T47D (cell line): ENCODE data around the gene DLGAP4.

Experiments used
- DNase-seq, 2 experiments: peaks; one replicate each; pipeline versions ENCODE4 v3.0.0 to v3.0.0-alpha.2; 2011 to 2012; ENCODE audit warnings: low read depth in 1 of 2, low spot score in 1 of 2
- JUND ChIP-seq: IDR thresholded peaks from 2 replicates; pipeline ENCODE4 v1.6.1; 2012; ENCODE audit warnings: low read depth
- in situ Hi-C: cut with HindIII; loops from 2 replicates; pipeline ENCODE4 v1.10.0; 2016; ENCODE audit warnings: low sequenced_read_pairs, low pct_unique_long_range_greater_than_20kb

DLGAP4 gene, protein sequence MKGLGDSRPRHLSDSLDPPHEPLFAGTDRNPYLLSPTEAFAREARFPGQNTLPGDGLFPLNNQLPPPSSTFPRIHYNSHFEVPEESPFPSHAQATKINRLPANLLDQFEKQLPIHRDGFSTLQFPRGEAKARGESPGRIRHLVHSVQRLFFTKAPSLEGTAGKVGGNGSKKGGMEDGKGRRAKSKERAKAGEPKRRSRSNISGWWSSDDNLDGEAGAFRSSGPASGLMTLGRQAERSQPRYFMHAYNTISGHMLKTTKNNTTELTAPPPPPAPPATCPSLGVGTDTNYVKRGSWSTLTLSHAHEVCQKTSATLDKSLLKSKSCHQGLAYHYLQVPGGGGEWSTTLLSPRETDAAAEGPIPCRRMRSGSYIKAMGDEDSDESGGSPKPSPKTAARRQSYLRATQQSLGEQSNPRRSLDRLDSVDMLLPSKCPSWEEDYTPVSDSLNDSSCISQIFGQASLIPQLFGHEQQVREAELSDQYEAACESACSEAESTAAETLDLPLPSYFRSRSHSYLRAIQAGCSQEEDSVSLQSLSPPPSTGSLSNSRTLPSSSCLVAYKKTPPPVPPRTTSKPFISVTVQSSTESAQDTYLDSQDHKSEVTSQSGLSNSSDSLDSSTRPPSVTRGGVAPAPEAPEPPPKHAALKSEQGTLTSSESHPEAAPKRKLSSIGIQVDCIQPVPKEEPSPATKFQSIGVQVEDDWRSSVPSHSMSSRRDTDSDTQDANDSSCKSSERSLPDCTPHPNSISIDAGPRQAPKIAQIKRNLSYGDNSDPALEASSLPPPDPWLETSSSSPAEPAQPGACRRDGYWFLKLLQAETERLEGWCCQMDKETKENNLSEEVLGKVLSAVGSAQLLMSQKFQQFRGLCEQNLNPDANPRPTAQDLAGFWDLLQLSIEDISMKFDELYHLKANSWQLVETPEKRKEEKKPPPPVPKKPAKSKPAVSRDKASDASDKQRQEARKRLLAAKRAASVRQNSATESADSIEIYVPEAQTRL

DNA sequence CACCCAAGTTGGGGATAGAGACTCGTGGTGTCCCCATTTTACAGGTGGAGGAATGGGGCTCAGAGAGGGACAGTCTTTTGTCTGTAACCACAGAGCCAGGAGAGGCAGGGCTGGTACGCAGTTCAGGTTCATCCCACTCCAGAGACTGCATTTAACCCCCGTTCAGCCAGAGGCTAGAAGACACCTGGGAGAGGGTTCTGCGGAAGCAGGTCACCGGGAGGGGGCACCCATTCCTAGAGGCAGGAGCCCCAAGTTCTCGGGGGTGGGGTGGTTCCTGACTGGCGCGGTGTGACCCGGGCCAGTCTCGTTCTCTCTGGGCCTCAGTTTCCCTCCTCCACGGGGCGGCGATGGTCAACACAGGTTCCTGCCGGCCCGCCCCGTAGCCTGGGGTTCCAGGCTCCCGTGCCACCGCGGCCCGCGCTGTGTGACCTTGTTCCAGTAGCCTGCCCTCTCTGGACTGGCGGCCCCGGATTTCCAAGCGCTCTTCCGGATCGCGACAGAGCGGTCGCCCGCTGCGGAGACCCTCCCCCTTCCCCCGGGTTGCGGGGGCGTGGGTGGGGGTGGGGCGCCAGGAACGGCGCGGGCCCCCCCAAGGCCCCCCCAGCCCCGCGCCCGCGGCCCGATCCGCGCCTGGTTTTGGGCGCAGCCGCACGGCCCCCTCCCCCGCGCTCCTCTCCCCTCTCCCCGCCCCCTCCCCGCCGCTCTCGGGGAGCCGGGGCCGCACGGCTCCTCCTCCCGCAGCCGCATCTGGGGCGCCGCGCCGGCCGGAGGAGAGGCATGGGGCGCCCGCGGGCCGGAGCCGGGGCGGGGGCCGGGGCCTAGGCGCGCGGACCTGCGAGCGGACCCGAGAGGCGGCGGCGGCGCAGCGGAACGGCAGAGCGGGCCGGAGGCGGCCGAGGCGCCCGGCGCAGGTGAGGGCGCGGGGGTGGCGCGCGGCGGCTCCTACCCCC, at the start of gene DLGAP4:
Gene DLGAP4, plus strand, starts transcription at position 738 of the 950 bp plus-strand sequence. CDS start 125,379 bp downstream, outside the sequence.
- TF ChIP-seq JUND = no peak
- DNase-seq = no peak
- in situ Hi-C loops = no loop called here

DNA sequence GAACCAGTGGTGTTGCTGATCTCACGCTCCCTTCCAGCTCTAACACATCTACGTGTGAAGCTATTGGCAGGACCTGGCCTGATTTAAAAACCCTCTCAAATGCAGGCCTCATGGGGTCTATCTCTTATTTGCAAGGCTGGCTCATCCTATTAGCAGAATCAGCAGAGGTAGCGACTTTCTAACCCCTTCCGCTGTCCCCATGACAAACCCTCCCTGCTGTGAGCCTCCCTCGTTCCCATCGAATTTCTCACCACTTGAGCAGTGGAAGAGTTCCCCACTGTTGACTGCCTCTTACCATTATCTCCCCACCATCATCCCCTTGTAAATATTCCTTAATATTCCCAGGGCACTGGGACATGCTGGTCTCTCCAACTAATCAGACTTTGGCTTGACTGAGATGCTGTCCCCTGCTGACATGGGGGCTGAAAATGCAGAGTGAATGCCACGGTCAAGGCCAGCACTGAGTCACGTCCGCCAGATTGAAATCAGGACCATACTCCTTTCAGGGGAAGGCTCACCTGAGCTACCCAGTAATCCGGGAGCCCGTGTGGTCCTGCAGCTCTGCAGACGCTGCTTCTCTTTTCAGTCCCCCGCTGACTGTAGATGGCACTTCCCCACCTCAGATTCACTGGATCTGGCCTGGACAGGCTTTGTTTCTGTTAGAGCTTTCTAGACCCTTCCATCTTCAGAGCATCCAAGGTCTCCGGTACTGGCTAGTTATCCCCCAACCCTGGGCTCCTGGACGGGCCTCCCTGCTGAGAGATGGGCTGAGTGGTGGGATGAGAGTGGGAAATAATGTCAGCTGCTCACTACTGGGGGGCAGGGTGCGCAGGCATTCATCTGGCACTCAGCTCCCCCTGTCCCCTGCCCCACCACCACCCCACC, 46.7 kb upstream of the DLGAP4 start:
- in situ Hi-C loops = no loop called here
- no peak for TF ChIP-seq JUND
- DNase-seq = no peak

DNA sequence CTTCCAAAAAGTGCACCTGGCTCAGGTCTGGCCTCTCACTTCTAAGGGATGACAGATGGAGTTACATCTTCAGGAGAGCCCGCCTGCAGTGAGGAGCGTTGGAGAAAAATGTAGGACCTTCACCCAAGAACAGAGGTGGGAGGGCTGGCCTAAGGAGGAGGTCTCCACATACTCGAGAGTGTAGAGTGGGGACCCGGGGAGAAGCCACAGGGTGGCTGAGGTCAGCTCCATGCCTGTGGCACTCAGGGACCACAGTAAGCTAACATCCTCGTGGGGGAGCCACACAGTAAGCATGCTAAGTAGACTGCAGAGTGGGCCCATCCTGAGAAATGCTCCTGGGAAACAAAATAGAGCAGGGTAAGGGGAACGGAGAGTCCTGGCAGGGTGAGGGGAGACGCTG, 45.8 kb upstream of the DLGAP4 start:
- no peak for DNase-seq
- in situ Hi-C loops = no loop called here
- TF ChIP-seq JUND = no peak

DNA sequence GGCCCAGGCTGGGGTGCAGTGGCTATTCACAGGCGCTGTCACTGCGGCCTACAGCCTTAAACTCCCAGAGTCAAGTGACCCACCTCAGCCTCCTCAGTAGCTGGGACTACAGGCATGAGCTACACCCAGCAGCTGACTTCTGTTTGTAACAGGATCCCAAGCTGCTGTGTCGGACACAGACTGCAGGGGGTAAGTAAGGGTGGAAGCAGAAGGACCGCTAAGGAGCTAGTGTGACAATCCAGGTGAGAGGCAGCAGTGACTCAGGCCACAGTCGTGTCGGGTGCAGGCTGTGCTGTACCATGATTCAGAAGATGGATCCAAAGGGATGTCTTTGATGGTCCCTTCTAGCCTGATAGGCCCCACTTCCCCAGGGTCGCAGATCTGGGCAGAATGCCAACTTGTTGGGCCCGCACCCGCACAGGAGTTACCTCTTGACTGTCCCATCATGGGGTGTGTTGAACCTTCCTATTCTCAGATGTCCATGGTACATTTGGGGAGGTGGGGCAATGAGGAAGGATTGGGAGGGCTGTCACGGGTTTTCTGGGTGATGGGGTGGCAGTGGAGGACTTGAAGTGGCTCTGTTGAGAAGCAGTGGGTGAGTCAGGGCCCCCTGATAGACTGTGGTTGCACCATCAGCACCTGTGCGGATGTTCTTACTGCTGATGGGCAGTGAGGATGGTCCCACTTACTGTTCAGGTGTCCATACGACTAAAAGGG, 44.6 kb upstream of the DLGAP4 start:
- no peak for TF ChIP-seq JUND
- in situ Hi-C loops = no loop called here

DNA sequence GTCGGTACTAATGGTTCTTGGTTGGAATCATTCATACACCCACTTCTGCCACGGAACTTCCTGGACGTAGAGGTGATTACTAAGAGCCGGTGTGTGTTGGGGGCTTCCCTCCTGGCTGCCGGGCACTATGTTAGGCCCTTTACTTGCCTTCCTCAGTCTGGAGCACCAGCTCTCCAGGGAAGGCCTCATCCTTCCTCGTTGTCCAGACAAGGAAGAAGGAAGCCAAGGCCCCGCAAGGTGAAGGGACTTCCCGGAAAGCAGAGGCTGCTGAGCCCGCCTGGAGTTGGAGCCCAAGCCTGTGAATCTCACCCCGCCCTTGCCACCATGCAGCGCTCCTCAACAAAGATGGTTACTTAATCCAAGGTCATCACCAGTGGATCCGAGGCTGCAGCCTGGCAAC, 43.7 kb upstream of the DLGAP4 start:
- no peak for TF ChIP-seq JUND
- in situ Hi-C loops = no loop called here
- DNase-seq = no peak

More for the DNA sequence above, 44.6 kb upstream of the DLGAP4 start:
- no peak for DNase-seq

DNA sequence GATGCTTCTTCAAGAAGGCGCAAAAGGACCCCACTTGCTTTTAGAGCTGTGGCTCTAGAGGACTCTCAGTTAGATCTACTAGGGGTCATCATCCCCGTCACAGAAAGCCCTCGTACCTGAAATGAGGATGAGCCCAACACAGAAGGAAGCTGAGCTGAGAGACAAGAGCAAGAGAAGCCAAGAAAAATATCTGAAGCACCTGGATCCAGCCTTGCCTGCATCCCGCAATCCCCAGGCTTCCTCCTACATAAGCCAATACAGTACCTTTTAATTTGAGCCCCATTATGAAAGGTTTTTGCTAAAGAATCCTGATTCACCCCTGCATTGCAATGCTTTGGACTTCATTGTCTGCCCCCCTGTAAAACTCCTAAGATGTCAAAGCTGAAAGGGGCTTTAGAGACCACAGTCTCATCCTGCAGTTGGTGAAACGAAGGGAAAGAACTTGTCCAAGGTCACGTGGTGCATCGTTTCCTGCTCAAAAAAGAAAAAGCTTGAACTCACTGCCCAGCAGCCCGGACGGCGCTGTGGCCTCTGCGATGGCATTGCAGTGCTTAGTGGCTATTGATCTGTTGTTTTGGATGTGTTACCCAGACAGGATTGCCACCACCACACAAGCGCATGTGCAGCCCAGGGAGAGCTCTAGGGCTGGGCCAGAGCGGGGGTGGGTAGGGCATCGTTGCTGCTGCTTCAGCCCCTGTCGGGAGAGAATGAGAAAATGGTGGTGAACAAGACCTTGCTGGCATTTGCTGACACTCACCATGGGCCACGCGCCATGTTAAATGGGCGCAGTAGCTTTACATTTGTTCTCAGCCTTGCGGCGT, 41.5 kb upstream of the DLGAP4 start:
- in situ Hi-C loops = no loop called here
- TF ChIP-seq JUND = no peak
- no peak for DNase-seq

DNA sequence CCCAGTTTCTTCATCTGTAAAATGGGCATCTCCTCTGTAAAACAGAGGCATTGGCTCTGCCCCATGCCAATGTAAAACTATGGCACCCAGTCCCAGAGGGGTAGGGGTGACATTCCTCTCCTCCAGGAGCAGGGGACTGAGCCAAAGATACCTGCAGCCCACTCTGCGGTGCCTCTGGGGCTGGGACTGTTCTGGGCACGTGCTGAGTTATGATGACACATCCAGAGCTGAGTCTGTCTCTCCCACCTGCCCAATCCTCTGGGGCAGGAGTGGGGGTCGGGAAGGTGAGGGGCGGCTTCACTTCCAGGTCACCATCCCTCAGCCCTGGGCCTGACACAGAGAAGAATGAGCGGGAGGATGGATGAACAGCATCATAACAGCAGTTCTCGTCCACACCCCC, 40.0 kb upstream of the DLGAP4 start:
- in situ Hi-C loops = no loop called here
- DNase-seq = no peak
- no peak for TF ChIP-seq JUND

DNA sequence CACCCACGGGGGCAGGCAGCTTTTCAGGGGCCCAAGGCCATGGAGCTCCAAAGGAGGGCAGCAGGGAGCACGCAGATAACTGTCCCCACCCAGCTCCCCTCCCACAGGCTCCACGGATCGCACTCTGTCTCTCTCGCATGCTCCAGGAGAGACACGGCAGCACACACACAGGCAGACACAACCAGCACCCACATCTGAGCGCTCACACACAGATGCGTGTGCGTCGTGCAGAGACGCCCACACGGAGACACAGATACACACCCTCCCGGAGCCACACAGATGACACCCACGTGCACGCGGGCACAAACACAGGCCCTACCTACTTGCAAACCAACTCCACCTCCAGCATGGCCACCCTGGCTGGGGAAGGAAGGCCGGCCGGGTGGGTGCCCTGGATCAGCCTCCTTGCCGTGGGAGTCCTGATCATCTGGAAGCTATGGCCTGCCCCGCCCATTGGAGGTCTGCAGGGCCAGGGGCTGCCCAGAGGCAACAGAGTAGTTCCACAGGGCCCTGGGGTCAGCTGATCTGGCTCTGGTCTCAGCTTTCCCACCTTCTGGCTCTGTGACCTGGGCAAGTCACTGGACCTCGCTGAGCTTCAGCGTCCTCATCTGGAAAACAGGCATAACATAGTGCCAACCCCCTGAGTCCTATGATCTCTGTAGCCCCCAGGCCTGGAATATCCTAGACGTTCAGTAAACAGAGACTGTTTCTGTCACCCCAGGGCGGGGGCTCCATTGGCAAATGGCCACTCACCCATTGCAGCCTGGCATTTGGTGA, 38.3 kb upstream of the DLGAP4 start:
- DNase-seq = no peak
- in situ Hi-C loops = no loop called here

More for the DNA sequence above, 38.3 kb upstream of the DLGAP4 start:
- TF ChIP-seq JUND = no peak
